HepG2 (cell line): Measurements from ENCODE around the gene PLEKHD1. TPM values are rescaled to one million over a fixed set of nuclear protein-coding genes. Genes with fewer than 3 reads are reported as not detected.

Experiments
- ATAC-seq: fragments of 200-7000 bp; cut with Tn5 transposase; 3 replicates; pipeline ENCODE4 v1.9.1; 2020; ENCODE audit warnings: mild to moderate bottlenecking, moderate library complexity
- BruUV-seq: library from RNA; stranded (reverse); fragments of 400-500 nt; replicated peaks from 2 replicates; lab custom pipeline; 2021; lab: Mats Ljungman, UMichigan
- CTCF ChIA-PET: fragments of 300-600 bp; formaldehyde crosslinking; extraction: SDS; loops from one replicate; lab custom pipeline; 2021; ENCODE audit warnings: low total read pairs, inconsistent platforms, low intra/inter-chr PET ratio; lab: Yijun Ruan, JAX
- POLR2A ChIA-PET: fragments of 350-600 bp; sonication (Branson Sonifier 250); formaldehyde crosslinking; loops from one replicate; lab custom pipeline; 2020; ENCODE audit warnings: antibody characterized with exemption, inconsistent platforms; lab: Yijun Ruan, JAX
- DNase-seq: peaks from one replicate; pipeline ENCODE4 v3.0.0-alpha.2; 2015; ENCODE audit warnings: low spot score
- FAIRE-seq: peaks from 3 replicates; lab custom pipeline; 2011; peaks lifted over from hg19 to GRCh38; lab: Jason Lieb, UNC
- H2AFZ ChIP-seq: one replicate; pipeline ENCODE4 v1.6.1; 2011; ENCODE audit warnings: low read length, inconsistent platforms
- H3K27ac ChIP-seq: fragments of 300-600 bp; 3 replicates; pipeline ENCODE4 v1.8.0; 2011; ENCODE audit warnings: mixed run types, mild to moderate bottlenecking, mixed read lengths, low read length, inconsistent platforms; ENCODE audit not compliant: insufficient read depth; ENCODE audit errors: extremely low read length
- H3K27me3 ChIP-seq, 2 experiments: fragments of 200-600 bp in 1 of 2; 2 replicates in 1 of 2; 3 replicates in 1 of 2; pipeline versions ENCODE4 v1.6.0 to v1.8.0; 2011; ENCODE audit warnings: low read length in 2 of 2, mild to moderate bottlenecking in 2 of 2, moderate library complexity in 2 of 2, inconsistent platforms in 1 of 2; ENCODE audit not compliant: insufficient read depth in 2 of 2, control insufficient read depth in 1 of 2
- H3K36me3 ChIP-seq, 2 experiments: fragments of 200-600 bp in 1 of 2; replicated peaks in 1 of 2; 2 replicates in 1 of 2; 3 replicates in 1 of 2; pipeline versions ENCODE4 v1.5.1 to v1.8.0; 2011; ENCODE audit warnings: low read length in 2 of 2, inconsistent platforms in 1 of 2; ENCODE audit not compliant: insufficient read depth in 2 of 2, control insufficient read depth in 1 of 2
- H3K4me1 ChIP-seq: 2 replicates; pipeline ENCODE4 v1.5.1; 2012; ENCODE audit warnings: low read length, inconsistent platforms; ENCODE audit not compliant: insufficient read depth
- H3K4me2 ChIP-seq: 2 replicates; pipeline ENCODE4 v1.6.0; 2011; ENCODE audit warnings: low read depth, low read length, inconsistent platforms
- H3K4me3 ChIP-seq, 3 experiments: fragments of 200-600 bp in 1 of 3; sonication (generic), shearing (Covaris generic) in 1 of 3; replicated peaks in 1 of 3; 2 replicates each; pipeline ENCODE4 v1.5.1; 2011 to 2016; ENCODE audit warnings: low read length in 3 of 3, inconsistent platforms in 2 of 3, low read depth in 2 of 3, mild to moderate bottlenecking in 2 of 3, control low read depth in 1 of 3, mixed read lengths in 1 of 3; ENCODE audit not compliant: insufficient read depth in 1 of 3
- H3K79me2 ChIP-seq: one replicate; pipeline ENCODE4 v1.6.1; 2011; ENCODE audit warnings: low read length, inconsistent platforms; ENCODE audit not compliant: insufficient read depth
- H3K9ac ChIP-seq: 2 replicates; pipeline ENCODE4 v1.6.0; 2011; ENCODE audit warnings: mild to moderate bottlenecking, low read depth, low read length, inconsistent platforms; ENCODE audit not compliant: insufficient read depth
- H3K9me3 ChIP-seq: 2 replicates; pipeline ENCODE4 v1.5.1; 2012; ENCODE audit warnings: mild to moderate bottlenecking, low read length
- H4K20me1 ChIP-seq: 2 replicates; pipeline ENCODE4 v1.6.0; 2011; ENCODE audit warnings: inconsistent platforms, mild to moderate bottlenecking, low read length, moderate library complexity; ENCODE audit not compliant: insufficient read depth
- HDAC1 ChIP-seq: sonication (generic); formaldehyde crosslinking; IDR thresholded peaks from 2 replicates; pipeline ENCODE4 v1.5.1; 2020; ENCODE audit warnings: mild to moderate bottlenecking, missing genetic modification reagents
- HNRNPUL1 ChIP-seq: fragments of 200-400 bp; formaldehyde crosslinking; IDR thresholded peaks from 2 replicates; pipeline ENCODE4 v1.6.1; 2017; ENCODE audit warnings: low read depth, mild to moderate bottlenecking, low read length, moderate library complexity
- HOXD1 ChIP-seq: sonication (generic); formaldehyde crosslinking; IDR thresholded peaks from 2 replicates; pipeline ENCODE4 v1.5.0; 2020; ENCODE audit warnings: missing genetic modification reagents
- PHF8 ChIP-seq: sonication (generic); formaldehyde crosslinking; IDR thresholded peaks from 2 replicates; pipeline ENCODE4 v1.5.0; 2020; ENCODE audit warnings: missing genetic modification reagents
- PRPF4 ChIP-seq: fragments of 200-400 bp; formaldehyde crosslinking; IDR thresholded peaks from 2 replicates; pipeline ENCODE4 v1.6.1; 2016; ENCODE audit warnings: low read length, low read depth; ENCODE audit not compliant: poor library complexity, severe bottlenecking
- PTBP1 ChIP-seq: fragments of 200-400 bp; formaldehyde crosslinking; IDR thresholded peaks from 2 replicates; pipeline ENCODE4 v1.6.1; 2018; ENCODE audit warnings: low read length, low read depth; ENCODE audit not compliant: poor library complexity, severe bottlenecking
- RBM22 ChIP-seq: fragments of 200-400 bp; formaldehyde crosslinking; optimal IDR thresholded peaks from 2 replicates; pipeline ENCODE3; 2017; ENCODE audit warnings: mild to moderate bottlenecking, low read length, moderate library complexity
- ZBTB1 ChIP-seq: sonication (generic); formaldehyde crosslinking; IDR thresholded peaks from 2 replicates; pipeline ENCODE4 v1.4.0; 2020; ENCODE audit warnings: missing genetic modification reagents, borderline replicate concordance
- ZNF619 ChIP-seq: sonication (generic); formaldehyde crosslinking; IDR thresholded peaks from 2 replicates; pipeline ENCODE4 v1.4.0; 2020; ENCODE audit warnings: mild to moderate bottlenecking, missing genetic modification reagents
- ZNF83 ChIP-seq: sonication (generic); formaldehyde crosslinking; IDR thresholded peaks from 2 replicates; pipeline ENCODE4 v1.4.0; 2020; ENCODE audit warnings: missing genetic modification reagents, mild to moderate bottlenecking, borderline replicate concordance
- WGBS: methylation state at CpG from one replicate; pipeline ENCODE4 v1.1.6; 2017; ENCODE audit warnings: low lambda C conversion rate; 5-methylcytosine and 5-hydroxymethylcytosine counted together
- in situ Hi-C: cut with HindIII; loops from 2 replicates; pipeline ENCODE4 v1.10.0; 2017; ENCODE audit warnings: low pct_unique_long_range_greater_than_20kb; ENCODE audit not compliant: extremely low pct_ligation_motif_present
- intact Hi-C: fragments of 100-400 bp; cut with micrococcal nuclease; formaldehyde crosslinking; loops from one replicate; pipeline ENCODE4 v1.10.0; 2022; ENCODE audit not compliant: unreplicated experiment
- polyA plus RNA-seq, 8 experiments: library from polyadenylated mRNA; depleted of rRNA in 3 of 8; stranded (reverse) in 7 of 8; unstranded in 1 of 8; fragments of >200 nt; fragmentation: Illumina TruSeq in 4 of 8; extraction: Trizol in 4 of 8; gene quantifications; 2 replicates each; pipeline versions ENCODE4 v1.2.1 to v1.2.3, GENCODE V29; 2011 to 2016; ENCODE audit warnings: low read depth in 4 of 8, missing spikeins in 1 of 8, mixed read lengths in 1 of 8; ENCODE audit not compliant: insufficient read depth in 1 of 8
- total RNA-seq, 5 experiments: library from RNA; depleted of rRNA; stranded (reverse); fragments of >200 nt; fragmentation: Illumina TruSeq; extraction: Trizol; gene quantifications; 2 replicates each; pipeline ENCODE4 v1.2.3, GENCODE V29; 2016; ENCODE audit warnings: low read depth in 1 of 5
- TF ChIP-seq, protein P1 (sequence below): sonication (generic); formaldehyde crosslinking; IDR thresholded peaks from 2 replicates; pipeline ENCODE4 v1.5.0; 2020; ENCODE audit warnings: missing genetic modification reagents, mild to moderate bottlenecking, borderline replicate concordance
- TF ChIP-seq, protein P2 (sequence below): sonication (generic); formaldehyde crosslinking; IDR thresholded peaks from 2 replicates; pipeline ENCODE4 v1.4.0; 2020; ENCODE audit warnings: missing genetic modification reagents

PLEKHD1 gene
- total and polyA plus RNA-seq, 2 of the 13 experiments (the other 11 are each of a cell fraction or from before 2014, with no cell fraction given) = 0.01 TPM; not detected in 1

DNA sequence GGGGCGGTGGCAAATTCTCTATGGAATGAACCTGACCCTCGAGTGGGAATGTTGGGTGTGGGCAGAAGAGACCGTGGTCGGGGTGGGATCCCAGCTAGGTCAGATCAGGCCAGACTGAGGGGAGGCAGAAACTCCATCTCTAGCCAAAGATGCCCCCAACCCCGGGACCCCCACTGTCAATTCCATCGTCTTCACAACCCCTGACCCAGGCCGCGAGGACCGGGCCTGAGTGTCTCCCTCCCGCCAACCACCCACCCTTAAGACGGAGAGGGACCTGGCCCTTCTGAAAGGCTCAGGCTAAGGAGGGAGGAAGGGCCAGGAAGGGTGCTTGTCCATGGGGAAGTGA is 760 bp downstream of the PLEKHD1 start:
- POLR2A ChIA-PET = no interaction called here
- H3K9ac ChIP-seq = no peak overlapping the region
- CTCF ChIA-PET = no interaction called here
- no peaks in the 10 kb centered on the region for H3K36me3 ChIP-seq
- in situ Hi-C loops (no loop called here), intact Hi-C loops (no loop called here)
- H3K4me2 ChIP-seq = peak overlapping the region; percentile 75
- H2AFZ ChIP-seq = no peak overlapping the region
- FAIRE-seq = no peak
- H3K79me2 ChIP-seq = no peaks in the 10 kb centered on the region
- H3K27me3 ChIP-seq = peaks cover 15 to 67% of the 10 kb centered on the region in 2 experiments
- ATAC-seq = no peak
- H4K20me1 ChIP-seq = no peaks in the 10 kb centered on the region
- no peak overlapping the region for H3K27ac ChIP-seq
- BruUV-seq = no TSS peak
- WGBS = 46% methylated on average over 7 of the region's 11 CpGs
- TF ChIP-seq HDAC1 (no peak), PRPF4 (no peak), ZNF619 (CRISPR knock-in tag) (no peak), PHF8 (CRISPR knock-in tag) (no peak), HOXD1 (CRISPR knock-in tag) (no peak), RBM22 (no peak), ZNF83 (no peak), PTBP1 (no peak), HNRNPUL1 (no peak)
- H3K9me3 ChIP-seq = no peaks in the 10 kb centered on the region
- H3K4me3 ChIP-seq = no peak overlapping the region
- peaks cover 7% of the 10 kb centered on the region; the same call in 1 of the 2 replicates for H3K4me1 ChIP-seq
- DNase-seq = no peak

DNA sequence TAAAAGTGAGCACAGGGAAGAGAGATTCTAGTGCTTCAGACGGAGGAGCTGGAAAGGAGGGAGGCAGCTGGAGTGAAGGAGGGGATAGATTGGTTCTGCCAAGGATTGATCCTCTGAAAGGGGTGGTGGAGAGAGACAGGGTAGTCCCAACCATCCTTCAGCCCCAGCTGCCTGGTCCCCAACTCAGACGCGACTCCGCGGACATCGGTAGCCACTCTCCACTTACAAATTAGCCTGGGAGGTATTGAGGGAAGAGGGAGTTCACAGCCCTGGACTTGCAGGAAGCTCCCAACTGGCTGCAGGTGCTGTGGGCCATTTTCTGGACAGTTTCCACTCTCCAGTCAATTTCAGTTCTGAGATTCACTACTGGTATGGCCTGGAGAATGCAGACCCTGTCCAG is 1.2 kb downstream of the PLEKHD1 start:
- no peaks in the 10 kb centered on the region for H3K36me3 ChIP-seq
- 49% methylated on average over 6 of the region's 6 CpGs for WGBS
- no peak overlapping the region for H3K4me3 ChIP-seq
- H3K9ac ChIP-seq = no peak overlapping the region
- no peaks in the 10 kb centered on the region for H3K79me2 ChIP-seq
- H3K27ac ChIP-seq = no peak overlapping the region
- POLR2A ChIA-PET = no interaction called here
- CTCF ChIA-PET = no interaction called here
- BruUV-seq = no TSS peak
- no peaks in the 10 kb centered on the region for H4K20me1 ChIP-seq
- intact Hi-C loops = no loop called here
- no peak overlapping the region for H2AFZ ChIP-seq
- in situ Hi-C loops = no loop called here
- H3K9me3 ChIP-seq = no peaks in the 10 kb centered on the region
- no peak for FAIRE-seq
- H3K4me2 ChIP-seq = no peak overlapping the region
- H3K27me3 ChIP-seq = peaks cover 16 to 67% of the 10 kb centered on the region in 2 experiments
- no peak for ATAC-seq
- no peak for DNase-seq
- peaks cover 7% of the 10 kb centered on the region; the same call in 1 of the 2 replicates for H3K4me1 ChIP-seq
- TF ChIP-seq ZBTB1 = no peak
- TF ChIP-seq, protein P1, sequence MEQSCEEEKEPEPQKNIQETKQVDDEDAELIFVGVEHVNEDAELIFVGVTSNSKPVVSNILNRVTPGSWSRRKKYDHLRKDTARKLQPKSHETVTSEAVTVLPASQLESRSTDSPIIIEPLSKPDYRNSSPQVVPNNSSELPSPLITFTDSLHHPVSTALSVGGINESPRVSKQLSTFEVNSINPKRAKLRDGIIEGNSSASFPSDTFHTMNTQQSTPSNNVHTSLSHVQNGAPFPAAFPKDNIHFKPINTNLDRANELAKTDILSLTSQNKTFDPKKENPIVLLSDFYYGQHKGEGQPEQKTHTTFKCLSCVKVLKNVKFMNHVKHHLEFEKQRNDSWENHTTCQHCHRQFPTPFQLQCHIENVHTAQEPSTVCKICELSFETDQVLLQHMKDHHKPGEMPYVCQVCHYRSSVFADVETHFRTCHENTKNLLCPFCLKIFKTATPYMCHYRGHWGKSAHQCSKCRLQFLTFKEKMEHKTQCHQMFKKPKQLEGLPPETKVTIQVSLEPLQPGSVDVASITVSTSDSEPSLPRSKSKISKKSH = no peak
- TF ChIP-seq, protein P2, sequence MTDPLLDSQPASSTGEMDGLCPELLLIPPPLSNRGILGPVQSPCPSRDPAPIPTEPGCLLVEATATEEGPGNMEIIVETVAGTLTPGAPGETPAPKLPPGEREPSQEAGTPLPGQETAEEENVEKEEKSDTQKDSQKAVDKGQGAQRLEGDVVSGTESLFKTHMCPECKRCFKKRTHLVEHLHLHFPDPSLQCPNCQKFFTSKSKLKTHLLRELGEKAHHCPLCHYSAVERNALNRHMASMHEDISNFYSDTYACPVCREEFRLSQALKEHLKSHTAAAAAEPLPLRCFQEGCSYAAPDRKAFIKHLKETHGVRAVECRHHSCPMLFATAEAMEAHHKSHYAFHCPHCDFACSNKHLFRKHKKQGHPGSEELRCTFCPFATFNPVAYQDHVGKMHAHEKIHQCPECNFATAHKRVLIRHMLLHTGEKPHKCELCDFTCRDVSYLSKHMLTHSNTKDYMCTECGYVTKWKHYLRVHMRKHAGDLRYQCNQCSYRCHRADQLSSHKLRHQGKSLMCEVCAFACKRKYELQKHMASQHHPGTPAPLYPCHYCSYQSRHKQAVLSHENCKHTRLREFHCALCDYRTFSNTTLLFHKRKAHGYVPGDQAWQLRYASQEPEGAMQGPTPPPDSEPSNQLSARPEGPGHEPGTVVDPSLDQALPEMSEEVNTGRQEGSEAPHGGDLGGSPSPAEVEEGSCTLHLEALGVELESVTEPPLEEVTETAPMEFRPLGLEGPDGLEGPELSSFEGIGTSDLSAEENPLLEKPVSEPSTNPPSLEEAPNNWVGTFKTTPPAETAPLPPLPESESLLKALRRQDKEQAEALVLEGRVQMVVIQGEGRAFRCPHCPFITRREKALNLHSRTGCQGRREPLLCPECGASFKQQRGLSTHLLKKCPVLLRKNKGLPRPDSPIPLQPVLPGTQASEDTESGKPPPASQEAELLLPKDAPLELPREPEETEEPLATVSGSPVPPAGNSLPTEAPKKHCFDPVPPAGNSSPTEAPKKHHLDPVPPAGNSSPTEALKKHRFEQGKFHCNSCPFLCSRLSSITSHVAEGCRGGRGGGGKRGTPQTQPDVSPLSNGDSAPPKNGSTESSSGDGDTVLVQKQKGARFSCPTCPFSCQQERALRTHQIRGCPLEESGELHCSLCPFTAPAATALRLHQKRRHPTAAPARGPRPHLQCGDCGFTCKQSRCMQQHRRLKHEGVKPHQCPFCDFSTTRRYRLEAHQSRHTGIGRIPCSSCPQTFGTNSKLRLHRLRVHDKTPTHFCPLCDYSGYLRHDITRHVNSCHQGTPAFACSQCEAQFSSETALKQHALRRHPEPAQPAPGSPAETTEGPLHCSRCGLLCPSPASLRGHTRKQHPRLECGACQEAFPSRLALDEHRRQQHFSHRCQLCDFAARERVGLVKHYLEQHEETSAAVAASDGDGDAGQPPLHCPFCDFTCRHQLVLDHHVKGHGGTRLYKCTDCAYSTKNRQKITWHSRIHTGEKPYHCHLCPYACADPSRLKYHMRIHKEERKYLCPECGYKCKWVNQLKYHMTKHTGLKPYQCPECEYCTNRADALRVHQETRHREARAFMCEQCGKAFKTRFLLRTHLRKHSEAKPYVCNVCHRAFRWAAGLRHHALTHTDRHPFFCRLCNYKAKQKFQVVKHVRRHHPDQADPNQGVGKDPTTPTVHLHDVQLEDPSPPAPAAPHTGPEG (CRISPR knock-in tag) = no peak
